Nucleus accumbens (tissue), 56 donors: ENCODE results near the gene FCRL4.

ENCODE experiments used
- DNase-seq, 56 donors: peaks; one replicate each; lab custom pipeline; 2025; lab: John Stamatoyannopoulos, UW

The FCRL4 gene

GRCh38 chr1:157597959-157598667, at the start of gene FCRL4:
FCRL4 (minus strand) TSS chr1:157598085; CDS start chr1:157597944, 141 bp downstream.
- DNase-seq, result no peak

GRCh38 chr1:157646144-157646543, 48.3 kb upstream of the FCRL4 start:
- no peak for DNase-seq

- DNase-seq, result no peak
Measured at GRCh38 chr1:157641177-157641576, 43.3 kb upstream of the FCRL4 start.

- no peak for DNase-seq
Measured at GRCh38 chr1:157639800-157640199, 41.9 kb upstream of the FCRL4 start.

- DNase-seq, result no peak
Measured at GRCh38 chr1:157628773-157629172, 30.9 kb upstream of the FCRL4 start.

DNA sequence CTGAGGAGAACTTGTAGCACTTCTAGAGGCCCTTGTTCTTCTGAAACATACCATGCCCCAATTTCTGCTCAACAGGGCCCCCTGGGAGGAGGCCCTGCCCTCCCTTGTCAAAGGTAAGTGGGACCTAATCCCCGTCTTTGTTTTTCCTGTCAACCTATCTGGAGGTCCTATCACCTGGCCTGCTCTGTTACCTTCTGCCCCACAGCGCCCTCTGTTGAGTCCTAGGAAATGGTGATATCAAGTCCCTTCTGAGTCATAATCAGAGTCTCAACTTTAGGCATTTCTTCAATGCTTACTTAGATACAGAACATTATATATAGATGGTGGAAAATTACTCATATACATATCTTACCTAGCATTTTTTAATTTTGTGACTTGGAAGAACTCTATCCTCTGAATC, 28.2 kb upstream of the FCRL4 start:
- no peak for DNase-seq

DNA sequence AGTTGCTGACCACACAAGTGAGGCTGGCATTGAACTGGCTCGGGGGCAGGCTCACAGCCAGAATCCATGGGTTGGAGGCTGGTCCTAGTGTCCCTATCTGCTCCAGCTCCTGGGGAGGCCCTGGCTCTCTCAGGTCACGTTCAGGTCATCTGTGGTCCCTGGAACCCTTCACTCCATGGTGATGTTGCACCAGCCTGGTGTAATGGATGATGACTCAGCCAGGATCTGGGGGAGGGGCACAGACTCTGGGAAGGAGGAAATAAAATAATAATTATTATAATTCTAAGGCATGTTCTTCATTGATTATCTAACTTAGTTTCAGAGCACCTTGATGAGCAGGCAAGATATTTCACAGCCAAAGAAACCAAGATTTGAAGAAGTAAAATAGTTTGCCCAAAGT, 26.6 kb upstream of the FCRL4 start:
- DNase-seq, result no peak

GRCh38 chr1:157622471-157622870, 24.6 kb upstream of the FCRL4 start:
- no peak for DNase-seq

GRCh38 chr1:157618190-157618589, 20.3 kb upstream of the FCRL4 start:
- DNase-seq, result no peak

DNA sequence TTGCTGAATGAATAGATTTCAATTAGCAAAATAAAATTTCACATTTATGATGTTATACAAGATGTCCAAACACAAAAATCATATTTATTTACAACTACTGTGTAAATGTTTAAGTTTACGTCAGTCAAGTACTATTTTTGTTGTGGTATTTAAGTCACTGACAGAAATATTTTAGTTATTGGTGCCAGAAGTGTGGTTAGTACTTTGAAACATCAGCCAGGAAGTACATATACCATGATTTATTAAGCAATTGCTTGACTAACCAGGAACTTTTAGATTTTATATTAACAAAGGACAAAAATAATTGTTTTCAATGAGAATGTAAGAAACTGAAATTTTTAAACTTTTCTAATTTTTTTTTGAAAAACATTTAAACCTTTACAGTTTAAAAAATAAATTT, 2.4 kb upstream of the FCRL4 start:
- no peak for DNase-seq

GRCh38 chr1:157596384-157596783, 1.5 kb downstream of the FCRL4 start:
- DNase-seq, result no peak

GRCh38 chr1:157595356-157595755, 2.5 kb downstream of the FCRL4 start:
- DNase-seq, result no peak

- DNase-seq, result no peak
Measured at GRCh38 chr1:157585984-157586383, 11.9 kb downstream of the FCRL4 start.

DNA sequence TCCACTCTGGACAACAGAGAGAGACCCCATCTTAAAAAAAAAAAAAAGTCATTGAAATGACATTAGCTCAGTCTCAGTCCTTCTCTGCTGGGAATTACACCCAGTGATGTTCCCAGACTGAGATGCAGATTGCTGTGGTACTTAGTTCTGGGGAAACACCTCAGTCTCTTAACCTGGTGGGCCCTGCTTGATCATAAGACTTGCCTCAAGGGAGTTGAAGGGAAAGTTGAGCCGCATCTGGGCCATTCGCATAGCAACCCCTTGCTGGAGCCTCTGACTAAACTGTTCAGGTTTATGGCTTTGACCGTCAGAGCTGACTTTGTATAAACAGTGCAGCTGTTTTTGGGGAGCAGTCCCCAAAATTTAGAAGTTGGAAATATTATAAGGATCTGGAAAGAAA, 13.4 kb downstream of the FCRL4 start:
- DNase-seq, result no peak

- no peak for DNase-seq
Measured at GRCh38 chr1:157580828-157581210, 17.1 kb downstream of the FCRL4 start.

GRCh38 chr1:157580179-157580827, 17.6 kb downstream of the FCRL4 start:
- DNase-seq, result peak in 8 of 56 donors; percentile 0 to 25 (median 3)

- no peak for DNase-seq
Measured at GRCh38 chr1:157577420-157577819, 20.5 kb downstream of the FCRL4 start.

DNA sequence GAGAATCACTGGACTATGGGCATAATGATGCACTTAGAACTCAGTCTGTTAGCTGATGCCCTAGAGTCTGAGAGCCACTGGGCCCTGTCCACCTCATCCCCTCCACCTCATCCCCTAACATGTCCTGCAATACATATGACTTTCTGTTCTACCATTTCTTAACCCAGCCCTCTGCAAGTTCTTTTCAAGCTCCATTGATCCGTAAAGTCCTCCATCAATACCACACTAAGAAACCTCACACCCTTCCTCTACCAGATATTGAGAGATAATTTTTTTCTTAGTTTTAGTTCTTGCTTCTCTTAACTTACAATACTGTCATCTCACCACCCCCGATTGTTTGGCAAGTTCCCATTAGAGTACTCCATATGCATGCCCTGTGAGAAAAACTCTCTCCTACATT, 22.1 kb downstream of the FCRL4 start:
- DNase-seq, result no peak

DNA sequence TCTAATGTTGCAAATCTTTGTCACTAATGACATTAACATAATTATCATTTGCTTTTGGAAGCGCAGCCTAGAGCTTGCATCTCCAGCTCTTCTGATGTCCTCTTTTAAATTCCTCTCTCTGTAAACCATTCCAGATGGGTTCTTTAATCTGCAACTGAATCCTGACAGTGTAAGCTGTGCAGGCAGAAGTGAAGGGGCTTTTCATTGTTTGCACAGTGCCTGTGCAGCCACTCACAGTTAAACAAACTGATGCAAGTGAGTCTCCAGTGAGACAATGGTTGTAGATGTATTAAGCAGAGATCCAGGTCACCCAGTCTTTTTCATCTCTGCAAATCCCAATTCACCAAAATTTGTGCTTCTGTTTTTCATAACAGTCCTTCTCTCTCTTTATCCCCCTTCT, 23.0 kb downstream of the FCRL4 start:
- no peak for DNase-seq

GRCh38 chr1:157566484-157567300, 31.2 kb downstream of the FCRL4 start:
- no peak for DNase-seq

DNA sequence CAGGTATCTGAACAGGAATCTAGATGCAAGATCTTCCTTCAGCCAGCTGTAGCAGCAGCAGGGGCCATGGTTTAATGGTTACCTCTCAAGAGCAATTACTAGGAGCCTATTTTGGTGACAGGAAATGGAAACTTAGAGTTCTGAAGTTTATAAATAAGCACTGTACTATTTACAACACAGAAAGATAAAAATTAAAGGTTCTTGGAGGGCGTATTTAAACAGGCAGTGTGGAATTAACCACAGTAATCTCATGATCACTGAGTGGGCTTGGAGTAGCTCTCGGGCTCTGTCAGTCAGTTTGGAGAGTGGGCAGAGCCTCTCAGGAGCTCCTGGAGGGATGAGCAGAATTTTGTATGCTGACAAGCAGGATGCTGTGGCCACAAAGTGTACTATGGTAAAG, 35.4 kb downstream of the FCRL4 start:
- DNase-seq, result no peak

DNA sequence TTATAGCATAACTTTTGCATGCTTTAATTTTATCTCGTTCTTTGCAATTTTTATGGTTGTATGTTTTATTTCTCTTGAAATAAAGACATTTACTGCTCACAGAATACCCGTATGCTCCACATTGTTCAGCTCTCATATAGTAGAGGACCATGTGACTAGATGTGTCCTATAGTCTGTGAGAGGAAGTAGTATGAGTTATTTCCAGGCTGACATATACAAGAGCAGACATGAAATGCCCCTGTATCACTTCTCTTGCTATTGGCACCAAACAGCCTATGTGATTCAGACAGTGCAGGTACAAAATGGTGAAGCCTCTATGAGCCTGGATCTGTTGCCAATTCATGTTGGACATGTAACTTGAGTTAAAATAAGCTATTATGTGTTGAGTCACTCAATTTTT, 39.8 kb downstream of the FCRL4 start:
- DNase-seq, result no peak
